Central memory CD4-positive, alpha-beta T cell (primary cell): ENCODE data around the gene PSMD3.

Source experiments
- DNase-seq: peaks from one replicate; pipeline ENCODE4 v3.0.0; 2022

Gene PSMD3

DNA sequence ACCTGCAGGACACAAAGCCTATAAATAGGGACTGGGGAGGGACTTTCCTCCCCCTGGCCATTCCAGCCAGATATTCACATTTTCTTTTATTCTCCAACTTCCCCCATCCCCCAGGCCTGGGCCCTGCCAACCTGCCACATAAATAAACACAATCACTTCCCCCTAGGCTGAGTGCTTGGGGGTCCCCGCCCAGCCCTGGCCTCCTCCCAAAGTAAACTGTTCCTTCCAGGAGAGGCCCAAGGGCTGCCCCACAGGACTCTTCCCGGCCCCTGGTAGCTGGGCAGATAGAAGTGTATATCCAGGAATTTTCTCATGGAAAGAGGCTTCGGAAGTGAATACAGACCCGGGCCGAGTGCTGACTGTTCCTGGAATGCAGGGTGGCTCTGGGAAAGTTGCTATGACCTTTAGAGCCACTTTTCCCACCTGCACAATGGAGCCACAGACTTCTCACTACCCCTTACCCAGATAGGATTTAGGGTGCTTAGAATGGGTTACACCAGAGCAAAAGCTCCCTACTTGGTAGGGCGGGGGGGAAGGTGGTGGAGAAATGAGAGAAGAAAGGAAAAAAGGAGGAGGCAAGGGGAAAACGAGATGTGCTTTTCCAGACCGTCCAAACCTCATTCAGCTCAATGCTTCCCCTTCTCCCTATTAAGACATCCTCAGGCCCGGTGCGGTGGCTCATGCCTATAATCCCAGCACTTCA, 43.1 kb downstream of the PSMD3 start:
- no peak for DNase-seq

DNA sequence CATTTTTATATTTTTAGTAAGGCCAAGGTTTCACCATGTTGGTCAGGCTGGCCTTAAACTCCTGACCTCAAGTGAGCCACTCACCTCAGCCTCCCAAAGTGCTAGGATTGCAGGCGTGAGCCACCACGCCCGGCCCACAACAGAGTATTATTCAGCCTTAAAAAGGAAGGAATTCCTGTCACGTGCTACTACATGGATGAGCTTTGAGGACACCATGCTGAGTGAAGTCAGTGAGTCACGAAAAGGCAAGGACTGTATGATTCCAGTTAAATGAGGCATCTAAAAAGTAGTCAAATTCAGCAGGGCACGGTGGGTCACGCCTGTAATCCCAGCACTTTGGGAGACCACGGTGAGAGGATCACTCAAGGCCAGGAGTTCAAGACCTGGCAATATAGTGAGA, 44.3 kb downstream of the PSMD3 start:
- DNase-seq, result no peak

DNA sequence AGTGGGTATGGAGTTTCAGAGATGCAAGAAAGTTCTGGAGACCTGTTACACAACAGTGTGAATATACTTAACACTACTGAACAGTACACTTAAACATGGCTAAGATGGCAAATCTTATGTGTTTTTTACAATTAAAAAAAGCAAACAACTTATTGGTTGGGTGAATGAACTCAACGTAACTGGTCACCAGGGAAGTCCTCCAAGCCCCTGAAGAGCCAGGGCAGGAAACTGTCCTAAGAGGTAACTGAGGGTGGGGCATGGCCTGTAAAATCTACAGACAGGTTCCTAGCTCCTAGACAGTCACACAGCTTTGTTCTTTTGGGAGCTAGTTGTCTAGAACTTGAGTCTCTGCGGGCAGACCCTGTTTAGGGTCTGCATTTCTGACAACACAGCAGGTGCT, 45.0 kb downstream of the PSMD3 start:
- no peak for DNase-seq

DNA sequence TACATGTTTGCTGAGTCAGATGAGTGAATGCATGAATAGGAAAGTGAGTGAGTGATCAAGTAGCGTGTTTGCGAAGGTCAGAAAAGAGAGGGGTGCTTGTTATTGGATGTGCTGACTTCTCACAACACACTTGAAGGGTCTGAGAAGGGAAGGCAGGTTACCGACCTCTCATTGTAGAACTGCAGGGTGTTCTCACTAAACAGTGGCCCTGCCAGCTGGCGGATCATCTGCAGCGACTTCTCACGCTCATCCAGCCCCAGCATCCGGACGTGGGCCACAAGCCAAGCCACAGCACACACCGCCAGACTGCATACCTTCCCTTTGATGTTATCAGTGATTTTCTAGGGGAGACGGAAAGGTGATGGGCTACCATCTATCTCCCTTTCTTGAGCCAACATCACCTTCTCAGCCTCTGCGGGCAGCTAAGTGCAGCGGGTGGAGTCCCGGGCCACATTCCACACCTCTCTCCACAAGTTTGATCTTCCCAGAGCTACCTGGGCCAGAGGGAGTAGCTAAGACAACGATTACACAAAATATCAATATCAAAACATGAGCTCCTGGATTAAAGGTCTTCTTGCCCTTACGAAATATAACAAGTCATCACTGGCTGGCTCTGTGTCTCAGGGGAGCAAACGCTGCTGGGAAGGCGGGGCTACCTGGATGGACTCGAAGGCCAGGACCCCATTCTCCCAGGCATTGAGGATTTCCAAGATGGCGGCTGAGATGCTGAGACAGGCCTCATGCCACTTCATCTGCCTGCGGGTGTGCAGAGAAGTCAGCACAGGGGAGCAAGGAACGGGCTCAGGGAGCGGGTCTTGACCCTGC, 45.6 kb downstream of the PSMD3 start:
- peak; percentile 43 for DNase-seq

DNA sequence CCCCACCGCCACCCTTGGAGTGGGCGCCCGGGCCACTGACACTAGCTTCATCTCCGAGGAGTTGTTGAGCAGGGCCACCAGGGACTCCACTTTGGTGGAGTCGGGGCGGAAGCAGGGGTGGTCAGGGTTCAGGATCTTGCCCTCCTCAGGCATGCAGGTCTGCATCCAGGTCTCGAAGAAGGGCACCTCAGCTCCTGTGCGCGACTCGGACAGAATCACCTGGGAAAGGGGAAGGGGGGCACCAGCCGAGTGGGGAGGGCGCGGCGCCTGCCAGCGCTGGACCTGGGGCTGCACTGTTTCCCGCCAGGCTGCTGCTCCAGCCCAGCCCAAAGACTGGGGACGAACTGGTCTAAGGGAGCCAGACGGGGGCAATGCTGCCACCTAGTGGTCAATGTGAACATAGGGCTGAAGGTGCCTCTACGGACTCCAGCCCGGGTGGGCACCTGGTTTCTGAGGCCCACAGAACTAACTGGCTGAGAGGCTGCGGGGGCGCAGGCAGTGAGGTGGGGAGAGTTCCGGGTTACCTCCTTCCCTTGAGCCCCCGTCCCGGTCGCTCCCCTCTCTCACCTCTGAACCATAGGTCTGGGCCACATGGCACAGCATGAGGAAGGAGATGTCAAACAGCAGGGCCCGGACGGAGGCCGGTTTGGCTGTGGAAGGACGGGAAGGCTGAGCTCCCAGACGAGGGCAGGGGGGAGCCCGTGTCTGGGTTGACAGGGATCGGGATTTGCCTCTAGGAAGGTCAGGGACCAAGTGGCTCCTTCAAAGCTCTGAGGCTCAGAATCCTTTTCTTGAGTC, 46.4 kb downstream of the PSMD3 start:
- DNase-seq, result peak; percentile 64

DNA sequence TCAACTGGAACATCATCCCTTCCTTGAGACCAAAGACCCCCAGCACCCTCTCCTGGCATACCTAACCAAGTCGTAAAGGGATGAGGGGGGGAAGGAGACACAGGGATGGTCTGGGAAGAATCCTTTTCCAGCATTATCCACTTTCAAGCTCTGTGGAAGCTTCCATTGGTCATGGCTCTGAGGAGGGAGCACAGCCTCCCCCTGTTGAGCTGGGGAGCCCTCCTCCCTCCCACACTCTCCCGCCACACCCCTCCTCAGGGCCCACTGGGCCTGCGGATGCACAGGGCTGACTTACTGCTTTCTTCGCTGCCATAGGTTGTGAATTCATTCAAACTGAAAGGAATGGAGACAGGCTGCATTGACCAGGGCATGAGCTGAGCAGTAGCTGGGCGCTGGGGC, 47.0 kb downstream of the PSMD3 start:
- DNase-seq, result no peak

DNA sequence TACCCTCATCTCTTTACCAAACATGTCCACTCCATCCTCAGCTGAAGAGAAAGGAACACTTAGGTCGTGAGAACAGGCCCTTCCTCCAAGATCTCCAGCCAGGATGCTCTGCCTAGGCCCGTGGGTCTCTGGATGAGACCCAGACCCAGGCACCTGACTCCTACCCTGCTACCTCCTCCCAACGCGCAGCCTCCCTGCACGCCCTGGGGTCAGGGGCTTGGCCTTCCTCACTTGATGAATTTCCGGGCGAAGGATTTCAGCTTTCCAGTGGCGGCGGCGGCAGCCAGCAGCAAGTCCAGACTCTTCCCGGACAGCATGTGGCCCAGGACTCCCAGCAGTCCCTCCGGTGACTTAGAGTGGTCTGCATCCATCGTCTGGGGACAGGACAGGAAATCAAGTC, 48.0 kb downstream of the PSMD3 start:
- no peak for DNase-seq

DNA sequence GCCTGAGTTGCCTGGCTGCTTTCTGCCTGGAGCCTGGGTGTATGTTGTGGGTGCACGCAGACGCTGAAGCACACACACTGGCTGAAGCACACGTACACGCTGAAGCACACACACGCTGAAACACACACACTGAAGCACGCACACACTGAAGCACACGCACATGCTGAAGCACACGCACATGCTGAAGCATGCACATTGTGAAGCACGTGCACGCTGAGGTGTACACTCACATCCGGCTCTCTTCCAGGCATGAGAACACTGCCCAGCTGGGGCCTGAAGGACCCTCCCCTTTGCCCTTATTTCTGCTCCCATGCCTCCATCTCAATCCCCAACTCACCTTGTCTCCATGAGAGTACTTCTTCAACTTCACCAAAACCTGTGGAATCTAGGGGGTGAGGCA, 51.1 kb downstream of the PSMD3 start:
- no peak for DNase-seq

DNA sequence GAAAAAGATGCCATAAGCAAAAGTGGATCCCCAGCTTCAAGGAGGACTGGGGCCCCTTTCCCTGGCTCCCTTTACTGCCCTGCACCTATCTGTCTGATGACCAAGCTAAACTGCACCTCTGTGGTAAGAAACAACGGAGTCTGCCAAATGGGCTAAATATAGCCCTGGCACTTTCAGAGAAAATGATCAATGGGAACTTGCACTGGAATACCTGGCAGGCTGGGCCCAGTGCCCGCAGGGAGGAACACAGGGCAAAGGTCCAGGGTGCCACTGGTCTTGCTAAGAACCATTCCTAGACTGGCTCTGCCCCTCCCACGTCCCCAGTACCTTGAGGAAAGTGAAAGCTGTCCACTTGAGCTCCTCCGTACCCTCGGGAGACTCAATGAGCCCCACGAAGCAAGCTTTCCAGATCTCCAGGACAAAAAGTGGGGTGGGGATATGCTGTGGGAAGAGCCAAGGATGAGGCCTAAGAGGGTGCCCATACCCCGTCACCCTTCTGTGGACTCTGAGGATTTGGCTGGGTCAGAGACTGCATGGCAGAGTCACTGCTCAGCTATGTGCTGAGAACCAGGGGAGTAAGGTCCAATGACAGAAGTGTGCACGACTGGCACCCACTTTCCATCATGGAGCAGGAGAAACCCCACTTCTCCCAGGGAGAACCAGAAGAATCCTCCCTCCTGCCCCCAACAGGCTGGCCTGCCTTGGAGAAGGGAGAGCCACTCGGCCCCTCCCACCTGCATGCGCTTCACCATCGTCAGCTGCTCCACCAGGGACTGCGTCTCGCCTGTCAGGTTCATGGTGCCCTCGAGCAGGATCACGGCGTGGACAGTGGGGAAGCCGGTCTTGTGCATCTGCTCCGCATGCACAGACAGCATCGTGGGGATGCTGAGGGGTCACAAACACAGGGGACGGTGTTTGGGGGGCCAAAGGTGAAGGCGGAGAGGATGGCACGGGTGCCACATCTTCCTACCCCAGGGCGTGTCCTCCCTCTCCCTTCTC, 52.0 kb downstream of the PSMD3 start:
- DNase-seq, result no peak

DNA sequence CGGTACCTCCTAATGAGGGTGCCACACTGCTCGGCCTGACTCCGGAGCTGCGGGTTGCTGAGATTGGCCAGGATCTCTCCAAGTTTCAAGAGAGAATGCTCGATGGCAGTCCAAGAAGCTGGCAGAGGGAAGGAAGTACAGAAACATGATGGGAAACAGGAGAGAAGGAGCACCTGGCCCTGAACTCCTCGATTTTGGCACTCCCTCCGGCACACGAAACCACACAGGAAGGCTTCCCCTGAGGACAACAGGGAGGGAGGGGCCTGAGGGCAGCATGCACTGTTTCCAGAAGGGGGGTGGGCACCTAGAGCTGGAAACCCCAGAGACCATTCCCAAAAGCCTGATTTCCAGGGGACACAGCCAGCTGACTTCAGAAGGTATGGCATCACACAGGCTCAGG, 52.7 kb downstream of the PSMD3 start:
- no peak for DNase-seq

DNA sequence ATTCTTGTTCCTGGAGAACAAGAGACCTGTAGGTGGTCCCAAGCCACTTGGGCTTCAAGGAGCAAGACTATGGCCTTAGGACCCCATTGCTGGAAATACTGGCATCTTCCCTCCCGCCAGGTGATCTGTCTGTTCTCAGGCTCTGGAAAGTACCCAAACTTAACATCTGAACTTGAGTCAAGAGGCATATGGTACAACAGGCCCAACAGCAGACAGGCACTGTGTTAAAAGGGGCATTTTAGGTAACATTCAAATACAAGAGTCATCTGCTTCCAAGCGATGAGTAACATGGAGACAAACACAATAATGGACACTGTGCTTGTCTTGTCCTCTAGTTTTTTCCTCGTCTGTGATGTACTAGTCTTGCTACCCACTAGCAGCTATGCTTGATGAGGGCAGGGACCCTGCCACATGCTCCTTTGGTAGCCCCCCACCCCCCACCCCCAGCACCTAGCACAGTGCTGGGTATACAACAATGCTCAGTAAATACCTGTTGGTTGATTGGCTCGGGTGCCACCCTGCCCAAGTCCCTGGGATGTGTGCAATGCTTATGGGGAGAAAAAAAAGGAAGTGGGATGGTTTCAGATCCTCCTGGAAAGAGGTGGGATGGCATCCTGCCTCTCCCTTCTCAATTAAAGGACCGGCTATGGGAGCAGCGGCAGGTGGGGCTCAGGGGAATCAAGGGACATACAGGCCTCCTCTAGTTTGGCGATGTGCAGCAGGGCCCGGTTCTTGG, 54.0 kb downstream of the PSMD3 start:
- no peak for DNase-seq

DNA sequence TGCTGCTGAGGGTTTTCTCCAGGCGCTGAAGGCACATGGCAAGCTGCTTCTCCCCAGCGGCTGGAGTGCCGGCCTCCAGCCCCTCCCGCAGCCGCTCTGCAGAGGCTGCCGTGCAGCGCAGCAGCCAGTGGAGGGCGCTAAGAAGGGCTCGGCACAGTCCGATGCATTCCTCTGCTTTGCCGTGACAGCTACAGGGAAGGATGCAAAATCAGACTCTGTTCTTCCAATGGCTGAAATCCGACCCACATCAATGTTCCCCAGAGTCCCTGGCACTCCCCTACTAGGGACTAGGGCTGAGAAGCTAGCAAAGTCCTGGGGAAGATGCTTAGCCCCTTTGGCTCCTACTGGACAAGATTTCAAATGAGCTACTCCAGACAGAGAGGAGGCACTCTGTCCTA, 54.6 kb downstream of the PSMD3 start:
- DNase-seq, result no peak

DNA sequence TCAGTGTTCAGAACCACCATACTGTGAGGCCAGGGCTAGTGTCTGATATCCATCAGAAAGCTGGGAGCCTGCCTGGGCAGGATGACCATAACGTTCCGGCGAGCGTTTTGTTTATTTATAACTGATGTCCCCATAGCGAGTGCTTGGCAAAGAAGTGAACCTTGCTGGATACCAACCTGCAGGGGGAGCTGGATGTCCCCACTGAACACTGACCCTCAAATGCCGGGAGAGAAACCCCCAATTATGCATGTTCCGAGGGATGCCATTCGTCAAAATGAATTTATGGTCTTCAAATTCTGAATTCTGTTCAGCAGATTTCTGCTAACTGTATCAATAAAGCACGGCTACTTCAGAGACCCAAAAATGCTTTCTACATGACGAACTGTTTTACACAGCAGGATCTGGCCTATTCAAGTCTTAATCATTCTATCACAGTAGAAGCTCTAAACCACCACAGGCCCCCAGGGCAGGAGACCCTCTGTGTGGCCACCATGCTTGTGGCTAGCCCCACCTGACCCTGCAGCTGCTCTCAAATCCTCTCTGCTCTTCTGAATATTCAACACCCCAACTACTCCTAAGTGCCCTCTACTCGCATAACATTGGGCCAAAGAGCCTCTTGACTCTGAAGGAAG, 58.4 kb downstream of the PSMD3 start:
- DNase-seq, result no peak

DNA sequence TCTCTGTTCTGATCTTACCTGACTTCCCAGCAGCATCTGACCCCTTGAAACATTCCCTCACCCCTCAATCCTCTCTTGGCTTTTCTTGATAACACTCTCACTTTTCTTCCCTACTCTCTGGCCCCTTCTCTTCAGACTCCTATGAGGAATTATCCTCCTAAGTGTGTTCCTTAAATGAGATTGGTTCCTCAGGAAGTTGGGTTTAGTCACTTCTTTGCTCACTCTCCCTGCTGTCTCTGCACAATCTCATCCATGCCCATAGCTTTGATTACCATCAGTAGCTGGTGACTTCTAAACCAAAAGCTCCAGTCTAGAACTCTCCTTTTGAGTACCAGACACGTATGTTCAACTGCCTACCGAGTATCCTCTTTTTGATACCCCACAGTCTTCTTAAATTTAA, 60.6 kb downstream of the PSMD3 start:
- DNase-seq, result no peak
